K562 (cell line): ENCODE results near the gene SLC25A17.

Source experiments
- ADNP ChIP-seq: fragments of 200-800 bp; sonication (Bioruptor generic); IDR thresholded peaks from 2 replicates; pipeline ENCODE4 v1.6.1; 2016; ENCODE audit warnings: missing genetic modification characterization, missing compliant biosample characterization
- CTCF ChIP-seq, 3 experiments: IDR thresholded peaks in 2 of 3; conservative IDR thresholded peaks in 1 of 3; 2 replicates each; pipeline ENCODE4 v1.5.1; 2011 to 2012; ENCODE audit warnings: low read length in 3 of 3, mild to moderate bottlenecking in 3 of 3, control low read depth in 2 of 3, improper control_type of control experiment in 1 of 3, inconsistent platforms in 1 of 3, low read depth in 1 of 3, mixed read lengths in 1 of 3, moderate library complexity in 1 of 3; ENCODE audit not compliant: insufficient read depth in 2 of 3
- ELK1 ChIP-seq: sonication (generic); formaldehyde crosslinking; IDR thresholded peaks from 2 replicates; pipeline ENCODE4 v1.8.1; 2022; ENCODE audit warnings: missing genetic modification reagents
- ERF ChIP-seq: fragments of 450-650 bp; formaldehyde crosslinking; IDR thresholded peaks from 2 replicates; pipeline ENCODE4 v1.4.0; 2020; ENCODE audit warnings: mild to moderate bottlenecking, mixed read lengths
- EZH2 ChIP-seq: IDR thresholded peaks from 2 replicates; pipeline ENCODE4 v1.6.1; 2012; ENCODE audit warnings: low read depth, mild to moderate bottlenecking, inconsistent platforms, low read length, borderline replicate concordance
- JUN ChIP-seq, 2 experiments: sonication (generic) in 1 of 2; formaldehyde crosslinking in 1 of 2; IDR thresholded peaks; 2 replicates each; pipeline versions ENCODE4 v1.6.1 to v1.8.0; 2012 to 2022; ENCODE audit warnings: borderline replicate concordance in 2 of 2, mild to moderate bottlenecking in 2 of 2, improper control_type of control experiment in 1 of 2, low read depth in 1 of 2, low read length in 1 of 2, missing genetic modification reagents in 1 of 2
- KDM4B ChIP-seq, 2 experiments: fragments of 450-650 bp in 1 of 2; sonication (generic) in 1 of 2; IDR thresholded peaks; 2 replicates each; pipeline ENCODE4 v1.6.1; 2016 to 2017; ENCODE audit warnings: borderline replicate concordance in 2 of 2, antibody characterized with exemption in 1 of 2, low read depth in 1 of 2, mild to moderate bottlenecking in 1 of 2
- MAFG ChIP-seq: fragments of 450-650 bp; conservative IDR thresholded peaks from 2 replicates; pipeline ENCODE4 v1.6.1; 2016; ENCODE audit warnings: missing genetic modification characterization, missing compliant biosample characterization
- MEF2D ChIP-seq: conservative IDR thresholded peaks from 2 replicates; pipeline ENCODE4 v1.6.1; 2016; ENCODE audit warnings: low read depth, missing genetic modification characterization, missing compliant biosample characterization
- MYNN ChIP-seq, 2 experiments: sonication (generic); formaldehyde crosslinking in 1 of 2; IDR thresholded peaks; 2 replicates each; pipeline versions ENCODE4 v1.5.0 to v1.6.1; 2016 to 2020; ENCODE audit warnings: antibody characterized with exemption in 1 of 2, missing genetic modification reagents in 1 of 2
- RBM25 ChIP-seq: fragments of 200-400 bp; formaldehyde crosslinking; IDR thresholded peaks from 2 replicates; pipeline ENCODE4 v1.6.1; 2018; ENCODE audit warnings: low read length, low read depth, moderate library complexity; ENCODE audit not compliant: severe bottlenecking
- SMARCE1 ChIP-seq: fragments of 450-650 bp; IDR thresholded peaks from 2 replicates; pipeline ENCODE4 v1.7.1; 2016; ENCODE audit warnings: mild to moderate bottlenecking
- ZNF766 ChIP-seq: fragments of 200-800 bp; sonication (Bioruptor generic); conservative IDR thresholded peaks from 2 replicates; pipeline ENCODE4 v1.6.1; 2016; ENCODE audit warnings: missing genetic modification characterization, missing compliant biosample characterization
- ZZZ3 ChIP-seq: fragments of 450-650 bp; IDR thresholded peaks from 2 replicates; pipeline ENCODE4 v1.6.1; 2016; ENCODE audit warnings: antibody characterized with exemption, mild to moderate bottlenecking, moderate library complexity

GRCh38 chr22:40748388-40749355 is 70.5 kb downstream of the SLC25A17 start:
- TF ChIP-seq ERF (CRISPR knock-in tag) (no peak), RBM25 (no peak), CTCF (IDR thresholded peaks at IDR 0.05 in 2 of 3, conservative IDR thresholded peaks at IDR 0.05 in 1 of 3; ENCODE audit: insufficient read depth in 2 of 3, low read depth in 1 of 3, low read length in 3 of 3) (no peak), ZNF766 (CRISPR knock-in tag) (no peak), ELK1 (no peak), KDM4B (IDR thresholded peaks at IDR 0.05; ENCODE audit: borderline replicate concordance in 2 of 2, low read depth in 1 of 2) (no peak), ZZZ3 (no peak), MAFG (tag) (no peak), MYNN (IDR thresholded peaks at IDR 0.05) (no peak), MYNN (CRISPR knock-in tag; IDR thresholded peaks at IDR 0.05) (no peak), ADNP (tag) (no peak), EZH2 (no peak), SMARCE1 (no peak), JUN (IDR thresholded peaks at IDR 0.05; ENCODE audit: borderline replicate concordance, low read depth, low read length) (no peak), JUN (CRISPR knock-in tag; IDR thresholded peaks at IDR 0.05; ENCODE audit: borderline replicate concordance) (no peak), MEF2D (tag) (no peak)
